ENCODE data around the gene GPRIN3. TPM values are rescaled to one million over a fixed set of nuclear protein-coding genes. Genes with fewer than 3 reads are reported as not detected.

The GPRIN3 gene
- total RNA-seq, result not detected in 2 replicates

DNA sequence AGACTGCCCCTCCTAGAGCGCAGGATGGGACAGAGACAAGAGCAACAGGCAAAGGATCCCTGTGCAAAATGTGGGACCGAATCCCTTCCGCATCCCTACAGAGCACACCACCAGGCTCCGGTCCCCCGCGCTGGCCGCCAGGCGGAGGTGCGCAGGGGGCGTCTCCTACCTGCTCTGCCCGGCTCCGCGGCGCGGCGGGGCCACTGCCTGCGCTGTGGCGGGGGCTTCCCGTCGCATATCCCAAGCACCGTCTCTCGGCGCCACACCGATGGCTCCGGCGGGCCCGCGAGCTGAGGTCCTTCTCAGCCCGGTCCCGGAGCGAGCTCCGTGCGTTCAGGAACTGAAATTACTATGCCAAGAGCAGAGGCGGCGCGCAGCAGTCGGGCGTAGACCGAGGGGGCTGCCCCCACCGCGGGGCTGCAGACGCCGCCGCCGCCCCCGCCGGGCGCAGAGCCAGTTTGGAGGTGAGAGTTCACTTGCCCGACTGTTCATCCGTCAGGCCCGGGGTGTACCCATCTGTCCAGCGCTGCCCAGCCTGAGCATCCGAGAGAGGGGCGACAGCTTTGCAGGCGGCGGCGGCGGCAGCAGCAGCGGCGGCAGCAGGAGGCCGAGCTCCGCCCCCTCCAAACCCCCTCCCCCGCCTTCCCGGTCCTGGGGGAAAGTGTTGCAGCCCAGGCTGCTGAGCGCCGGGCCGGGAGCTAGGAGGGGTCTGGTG lies at the start of gene GPRIN3:
Gene GPRIN3 (minus strand): TSS at position 355 of the 715 bp plus-strand sequence. CDS start 57,690 bp downstream, outside the sequence.

Other genes with a start within 250 kb of the GPRIN3 start
- gene TIGD2, start 196.3 kb downstream of the GPRIN3 start, total RNA-seq, result 19.6 and 21.2 TPM in 2 replicates